Gastrocnemius medialis (tissue), 4 donors: Measurements from ENCODE around the gene CREBRF. TPM values are rescaled to one million over a fixed set of nuclear protein-coding genes. Genes with fewer than 3 reads are reported as not detected.
"Not testable (repeated sequence)": the region's sequence is repeated elsewhere in the genome, so short reads cannot be mapped to it uniquely, and the experiment has no call there.

Source experiments
- ATAC-seq, 2 donors: fragments of 150-250 bp; one replicate each; pipeline ENCODE4 v1.9.1; 2016
- DNase-seq, 2 donors: peaks; one replicate each; pipeline ENCODE4 v3.0.0-alpha.2; 2019
- H3K27ac ChIP-seq, 4 donors: fragments of 200-600 bp; sonication (generic); 1 replicate in 1 of 4; 2 replicates in 3 of 4; pipeline ENCODE4 v1.5.1; 2016 to 2018; ENCODE audit warnings: mild to moderate bottlenecking in 2 of 4, moderate library complexity in 1 of 4
- H3K27me3 ChIP-seq, 3 donors: fragments of 200-600 bp; sonication (generic) in 2 of 3; 1 replicate in 1 of 3; 2 replicates in 2 of 3; pipeline versions ENCODE4 v1.5.1 to v1.6.0; 2016 to 2019; ENCODE audit warnings: mild to moderate bottlenecking in 1 of 3, moderate library complexity in 1 of 3
- H3K36me3 ChIP-seq, 2 donors: fragments of 200-600 bp; sonication (generic) in 1 of 2; one replicate each; pipeline ENCODE4 v1.5.1; 2017 to 2018
- H3K4me1 ChIP-seq, 2 donors: fragments of 200-600 bp; sonication (generic) in 1 of 2; one replicate each; pipeline ENCODE4 v1.5.1; 2016 to 2017; ENCODE audit warnings: mild to moderate bottlenecking in 2 of 2
- H3K4me3 ChIP-seq, 4 donors: fragments of 200-600 bp; sonication (generic) in 3 of 4; 1 replicate in 1 of 4; 2 replicates in 3 of 4; pipeline ENCODE4 v1.5.1; 2016 to 2019; ENCODE audit warnings: mild to moderate bottlenecking in 2 of 4
- H3K9me3 ChIP-seq, 3 donors: fragments of 200-600 bp; sonication (generic) in 2 of 3; 1 replicate in 1 of 3; 2 replicates in 2 of 3; pipeline ENCODE4 v1.5.1; 2016 to 2019
- CTCF ChIP-seq, 5 experiments: fragments of 450-650 bp in 3 of 5; fragments of 200-600 bp in 2 of 5; sonication (generic) in 2 of 5; IDR thresholded peaks in 4 of 5; conservative IDR thresholded peaks in 1 of 5; 1 replicate in 4 of 5; 2 replicates in 1 of 5; pipeline ENCODE4 v1.5.1; 2016 to 2019; ENCODE audit warnings: antibody characterized with exemption in 5 of 5, mild to moderate bottlenecking in 3 of 5, moderate library complexity in 3 of 5
- POLR2A ChIP-seq, 2 donors: fragments of 450-650 bp; IDR thresholded peaks; one replicate each; pipeline ENCODE4 v1.6.1; 2017; ENCODE audit warnings: antibody characterized with exemption in 2 of 2, mild to moderate bottlenecking in 2 of 2, moderate library complexity in 2 of 2
- in situ Hi-C, 4 donors: fragments of 200-750 bp; cut with MboI; loops; one replicate each; pipeline versions ENCODE4 v1.15.0 to v1.8.0; 2017; ENCODE audit warnings: low sequenced_read_pairs in 4 of 4
- intact Hi-C: fragments of 100-400 bp; cut with DNase I; formaldehyde crosslinking; loops from one replicate; pipeline ENCODE4 v1.15.1; 2023; ENCODE audit warnings: low total_unique reads
- total RNA-seq, 4 donors: library from RNA; depleted of rRNA; stranded (reverse); fragments of >200 nt; gene quantifications; one replicate each; pipeline versions ENCODE4 v1.1.0 to v1.2.3, GENCODE V29; 2016

CREBRF gene
- total RNA-seq, 4 donors from 2014 or later: 20.3 to 35.0 (median 25.5) TPM

GRCh38 chr5:173025651-173026050, 30.5 kb upstream of the CREBRF start:
- Histone ChIP-seq H3K27me3 (no peaks in the 10 kb centered on the region), H3K4me3 (no peak overlapping the region), H3K27ac (no peak overlapping the region), H3K4me1 (peaks cover 25 to 29% of the 10 kb centered on the region in 2 donors), H3K9me3 (no peaks in the 10 kb centered on the region), H3K36me3 (peaks cover 0 to 10% of the 10 kb centered on the region in 2 donors)
- in situ Hi-C loops (no loop called here), intact Hi-C loops (no loop called here)
- DNase-seq (no peak), ATAC-seq (no peak)
- TF ChIP-seq POLR2A (IDR thresholded peaks at IDR 0.05) (no peak), CTCF (IDR thresholded peaks at IDR 0.05 in 4 of 5, conservative IDR thresholded peaks at IDR 0.05 in 1 of 5) (no peak)

DNA sequence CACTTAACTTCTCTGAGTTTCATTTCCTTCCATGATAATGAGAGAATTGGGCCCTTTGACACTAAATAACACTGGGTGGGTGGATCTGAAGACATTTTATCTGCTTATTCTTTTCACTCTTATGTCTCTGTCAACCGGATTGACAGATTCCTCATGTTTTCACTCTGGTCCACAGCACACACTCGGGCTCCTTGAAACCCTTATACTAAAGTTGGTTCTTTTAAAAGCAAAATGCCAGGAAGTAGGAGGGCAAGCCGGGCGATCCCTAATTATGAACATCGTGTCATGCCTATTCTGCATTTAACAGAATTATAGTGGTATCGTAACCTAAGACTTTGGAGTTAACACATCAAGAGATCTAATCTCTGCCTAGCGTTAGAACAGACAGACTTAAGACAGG, 28.2 kb upstream of the CREBRF start:
- intact Hi-C loops: no loop called here
- no peaks in the 10 kb centered on the region for H3K36me3 ChIP-seq
- DNase-seq: no peak
- peak overlapping the region in 1 of 4 donors; percentile 21 for H3K27ac ChIP-seq
- H3K9me3 ChIP-seq: no peaks in the 10 kb centered on the region
- no peak for ATAC-seq
- H3K27me3 ChIP-seq: no peaks in the 10 kb centered on the region
- H3K4me1 ChIP-seq: peaks cover 19 to 25% of the 10 kb centered on the region in 2 donors
- H3K4me3 ChIP-seq: no peak overlapping the region
- in situ Hi-C loops: no loop called here
- no peak for TF ChIP-seq CTCF (IDR thresholded peaks at IDR 0.05 in 4 of 5, conservative IDR thresholded peaks at IDR 0.05 in 1 of 5)
- no peak for TF ChIP-seq POLR2A (IDR thresholded peaks at IDR 0.05)

GRCh38 chr5:173028811-173029327, 27.3 kb upstream of the CREBRF start:
- intact Hi-C loops (no loop called here), in situ Hi-C loops (no loop called here)
- Histone ChIP-seq H3K9me3 (no peaks in the 10 kb centered on the region), H3K36me3 (no peaks in the 10 kb centered on the region), H3K27me3 (no peaks in the 10 kb centered on the region), H3K27ac (peak overlapping the region; percentile 35 to 60 (median 54)), H3K4me1 (peaks cover 19 to 25% of the 10 kb centered on the region in 2 donors), H3K4me3 (no peak overlapping the region)
- ATAC-seq (no peak), DNase-seq (no peak)
- TF ChIP-seq POLR2A (IDR thresholded peaks at IDR 0.05) (no peak), CTCF (IDR thresholded peaks at IDR 0.05 in 4 of 5, conservative IDR thresholded peaks at IDR 0.05 in 1 of 5) (no peak)

- Histone ChIP-seq H3K27me3 (no peaks in the 10 kb centered on the region), H3K4me1 (peaks cover 19 to 25% of the 10 kb centered on the region in 2 donors), H3K36me3 (peaks cover 0 to 6% of the 10 kb centered on the region in 2 donors), H3K9me3 (no peaks in the 10 kb centered on the region), H3K4me3 (no peak overlapping the region), H3K27ac (peak overlapping the region; percentile 35 to 60 (median 54))
- in situ Hi-C loops (no loop called here), intact Hi-C loops (no loop called here)
- no peak for TF ChIP-seq POLR2A (IDR thresholded peaks at IDR 0.05)
- no peak for TF ChIP-seq CTCF (IDR thresholded peaks at IDR 0.05 in 4 of 5, conservative IDR thresholded peaks at IDR 0.05 in 1 of 5)
- no peak for DNase-seq
- no peak for ATAC-seq
Measured at GRCh38 chr5:173029499-173029921, 26.6 kb upstream of the CREBRF start.

DNA sequence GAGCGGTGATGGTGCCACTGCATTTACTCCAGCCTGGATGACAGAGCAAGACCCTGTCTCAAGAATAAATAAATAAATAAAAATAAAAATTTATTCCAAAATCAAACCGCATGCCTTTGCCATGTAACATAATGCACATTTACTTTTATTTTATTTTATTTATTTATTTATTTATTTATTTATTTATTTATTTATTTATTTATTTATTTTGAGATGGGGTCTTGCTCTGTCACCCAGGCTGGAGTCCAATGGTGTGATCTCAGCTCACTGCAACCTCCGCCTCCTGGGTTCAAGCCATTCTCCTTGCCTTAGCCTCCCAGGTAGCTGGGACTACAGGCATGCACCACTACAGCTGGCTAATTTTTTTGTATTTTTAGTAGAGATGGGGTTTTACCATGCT, 24.1 kb upstream of the CREBRF start:
- ATAC-seq, DNase-seq, in situ Hi-C loops, H3K27me3 ChIP-seq, H3K27ac ChIP-seq, intact Hi-C loops, H3K4me3 ChIP-seq, H3K9me3 ChIP-seq: not testable (repeated sequence)
- H3K4me1 ChIP-seq: peaks cover 19 to 25% of the 10 kb centered on the region in 2 donors
- peaks cover 0 to 18% of the 10 kb centered on the region in 2 donors for H3K36me3 ChIP-seq
